PFSK-1 (cell line): ENCODE measurements around the gene PRKN.

Source experiments
- POLR2AphosphoS5 ChIP-seq: IDR thresholded peaks from 2 replicates; pipeline ENCODE4 v1.6.1; 2012; ENCODE audit warnings: low read depth, mild to moderate bottlenecking, control low read depth, low read length, moderate library complexity
- SIN3A ChIP-seq: IDR thresholded peaks from 2 replicates; pipeline ENCODE4 v1.6.1; 2012; ENCODE audit warnings: mild to moderate bottlenecking, low read length, moderate library complexity, borderline replicate concordance; ENCODE audit not compliant: insufficient read depth
- TAF1 ChIP-seq: IDR thresholded peaks from 2 replicates; pipeline ENCODE4 v1.6.1; 2012; ENCODE audit warnings: low read length, control low read depth, borderline replicate concordance; ENCODE audit not compliant: insufficient read depth

DNA sequence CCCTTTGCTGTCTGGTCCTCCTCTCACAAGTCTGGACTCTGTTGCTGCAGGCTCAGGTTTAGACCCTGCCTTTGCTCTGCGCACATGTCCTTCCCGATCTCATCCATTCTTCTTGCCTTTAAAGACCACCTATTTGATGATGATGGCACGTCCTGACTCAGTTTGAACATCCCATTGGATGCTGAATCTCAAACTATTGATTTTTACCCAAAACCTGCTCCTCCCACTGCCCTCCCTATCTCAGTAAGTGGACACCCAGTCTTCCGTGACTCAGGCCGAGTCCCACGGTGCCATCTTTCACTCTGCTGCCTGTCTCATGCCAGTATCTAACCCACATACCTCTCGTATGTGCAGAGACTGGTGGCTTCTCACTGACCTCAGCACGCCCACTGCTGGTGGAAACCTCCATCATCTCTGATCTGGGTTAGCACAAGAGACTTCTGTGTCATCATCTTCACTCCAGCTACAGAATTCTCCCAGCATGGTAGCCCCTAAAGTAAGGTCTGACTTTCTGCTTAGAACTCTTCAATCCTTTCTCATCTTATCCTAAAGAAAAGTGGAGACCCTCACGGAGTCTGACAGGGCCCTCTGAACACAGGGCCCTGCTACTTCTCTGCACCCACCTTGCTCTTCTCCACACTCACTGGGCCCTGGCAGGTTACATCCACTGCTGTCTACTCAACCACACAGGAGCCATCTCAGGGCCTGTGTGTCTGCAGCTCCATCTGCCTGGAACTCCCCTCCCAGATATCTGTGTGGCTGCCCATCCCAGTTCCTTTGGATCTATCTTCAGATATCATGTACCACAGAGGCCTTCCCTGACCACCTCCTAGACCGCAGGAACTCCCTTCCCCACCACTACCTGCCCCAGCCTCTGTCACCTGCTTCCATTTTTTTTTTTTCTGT, 1066.6 kb downstream of the PRKN start:
- TF ChIP-seq POLR2AphosphoS5 = no peak
- no peak for TF ChIP-seq TAF1
- no peak for TF ChIP-seq SIN3A
